HG02571 (cell line): ENCODE data around the gene GAK.

ENCODE experiments used
- ATAC-seq: cut with Tn5 transposase; IDR thresholded peaks from one replicate; pipeline ENCODE4 v1.9.1; 2021; ENCODE audit warnings: mild to moderate bottlenecking, moderate library complexity; ENCODE audit not compliant: unreplicated experiment

GAK gene

DNA sequence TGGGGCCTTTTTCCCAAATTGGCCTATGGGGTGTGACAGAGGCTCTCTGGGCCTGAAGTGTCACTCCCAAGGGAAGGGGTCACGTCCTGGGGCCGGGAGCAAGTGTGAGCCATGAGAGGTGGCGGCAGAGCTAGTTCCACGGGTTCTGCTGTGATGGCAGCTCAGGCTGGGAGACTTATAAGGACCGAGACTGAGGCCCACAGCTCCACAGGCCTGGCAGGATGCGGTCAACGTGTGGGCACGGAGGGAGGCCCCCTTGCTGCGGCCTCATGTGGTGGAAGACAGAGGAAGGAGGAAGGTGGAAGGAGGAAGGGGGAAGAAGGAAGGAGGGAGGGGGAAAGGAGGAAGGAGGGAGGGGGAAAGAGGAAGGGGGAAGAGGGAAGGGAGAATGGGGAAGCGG is 99.0 kb downstream of the GAK start:
- no peak for ATAC-seq

DNA sequence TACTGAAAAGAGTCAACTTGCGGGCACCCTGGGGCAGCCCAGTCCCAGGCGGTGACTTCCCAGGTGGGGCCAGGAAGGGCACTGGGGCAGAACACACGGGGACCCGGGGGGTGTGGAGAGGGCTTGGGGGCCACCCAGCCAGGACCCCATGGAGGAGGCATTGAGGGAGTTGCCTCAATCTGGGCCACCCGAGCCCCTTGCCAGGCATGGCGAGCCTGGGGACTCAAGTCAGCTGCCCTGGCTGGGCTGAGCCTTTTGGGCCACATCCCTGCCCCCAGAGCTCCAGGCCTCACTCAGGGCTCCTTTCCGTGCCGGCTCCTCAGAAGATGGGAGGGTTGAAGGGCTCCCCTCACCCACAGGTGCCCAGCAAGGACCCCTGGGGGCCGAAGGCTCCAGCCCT is 99.6 kb downstream of the GAK start:
- no peak for ATAC-seq

DNA sequence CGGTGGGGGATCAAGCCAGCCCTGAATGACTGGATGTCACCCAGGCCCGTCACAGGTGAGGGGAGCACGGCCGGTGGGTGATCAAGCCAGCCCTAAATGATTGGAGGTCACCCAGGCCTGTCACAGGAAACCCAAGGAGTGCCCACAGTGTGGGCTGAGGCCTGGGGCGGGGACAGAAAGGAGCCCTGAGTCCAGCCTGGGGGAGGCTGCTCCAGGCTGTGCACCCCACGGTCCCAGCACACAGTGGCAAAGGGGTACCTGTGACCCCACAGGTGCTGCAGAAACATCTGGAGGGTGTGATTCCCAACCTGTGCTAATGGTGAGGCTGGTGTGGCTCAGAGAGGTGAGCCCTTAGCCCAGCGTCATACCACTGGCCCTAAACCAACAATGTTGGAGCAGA is 100.0 kb downstream of the GAK start:
- ATAC-seq = no peak

DNA sequence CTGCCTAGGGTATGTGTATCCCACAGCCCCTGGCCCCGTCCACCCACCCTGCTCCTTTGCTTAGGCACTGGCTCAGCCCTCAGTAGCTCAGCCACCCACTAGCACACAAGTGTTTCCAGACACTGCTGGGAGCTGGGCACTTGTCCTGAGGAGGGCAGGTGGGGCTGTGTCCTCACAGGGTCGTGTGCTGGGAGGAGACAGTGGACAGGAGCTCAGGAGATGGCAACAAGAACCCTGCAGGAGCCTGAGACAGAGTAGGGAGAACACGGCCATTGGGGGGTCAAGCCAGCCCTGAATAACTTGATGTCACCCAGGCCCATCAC is 100.7 kb downstream of the GAK start:
- no peak for ATAC-seq

DNA sequence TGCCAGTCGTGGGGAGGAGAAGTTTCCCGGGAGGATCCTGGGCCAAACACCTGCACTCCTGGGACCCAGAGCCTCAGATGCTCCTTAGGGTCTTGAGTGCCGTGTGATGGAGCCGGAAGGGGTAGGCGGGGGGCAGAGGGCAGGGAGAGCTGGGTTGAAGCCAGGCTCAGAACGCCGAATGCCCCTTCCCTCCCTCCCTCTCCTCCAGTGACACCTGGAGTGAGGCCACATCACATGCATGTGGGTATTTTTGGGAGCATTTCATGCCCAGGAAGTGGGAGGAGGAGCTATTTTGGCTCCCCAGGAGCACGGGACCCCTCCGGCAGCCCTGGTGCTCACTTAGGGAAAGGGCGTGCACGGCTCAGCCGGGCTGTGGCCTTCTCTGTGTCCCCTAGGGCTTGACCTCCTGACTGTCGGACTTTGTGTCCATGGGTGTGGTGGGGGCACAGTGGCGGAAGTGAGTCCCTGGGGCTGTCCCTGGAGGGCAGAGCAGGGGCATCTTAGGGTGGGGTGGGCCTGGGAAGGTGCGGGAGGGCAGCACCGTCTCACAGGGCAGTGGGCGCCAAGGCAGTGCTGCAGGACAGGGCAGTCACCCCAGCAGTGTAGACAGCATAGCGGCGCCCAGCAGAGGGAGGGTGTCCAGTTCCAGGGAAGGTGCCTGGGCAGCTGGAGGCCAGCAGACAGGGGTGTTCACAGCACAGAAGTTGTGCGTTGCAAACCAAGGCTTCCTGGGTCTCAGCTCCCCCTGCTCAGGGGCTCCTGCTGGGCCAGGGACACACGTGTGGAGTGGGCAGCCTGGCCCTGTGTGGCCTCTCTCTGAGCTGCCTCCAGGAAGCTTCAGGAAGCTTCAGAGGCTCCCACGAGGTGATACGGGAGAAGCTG is 101.3 kb downstream of the GAK start:
- ATAC-seq = no peak

DNA sequence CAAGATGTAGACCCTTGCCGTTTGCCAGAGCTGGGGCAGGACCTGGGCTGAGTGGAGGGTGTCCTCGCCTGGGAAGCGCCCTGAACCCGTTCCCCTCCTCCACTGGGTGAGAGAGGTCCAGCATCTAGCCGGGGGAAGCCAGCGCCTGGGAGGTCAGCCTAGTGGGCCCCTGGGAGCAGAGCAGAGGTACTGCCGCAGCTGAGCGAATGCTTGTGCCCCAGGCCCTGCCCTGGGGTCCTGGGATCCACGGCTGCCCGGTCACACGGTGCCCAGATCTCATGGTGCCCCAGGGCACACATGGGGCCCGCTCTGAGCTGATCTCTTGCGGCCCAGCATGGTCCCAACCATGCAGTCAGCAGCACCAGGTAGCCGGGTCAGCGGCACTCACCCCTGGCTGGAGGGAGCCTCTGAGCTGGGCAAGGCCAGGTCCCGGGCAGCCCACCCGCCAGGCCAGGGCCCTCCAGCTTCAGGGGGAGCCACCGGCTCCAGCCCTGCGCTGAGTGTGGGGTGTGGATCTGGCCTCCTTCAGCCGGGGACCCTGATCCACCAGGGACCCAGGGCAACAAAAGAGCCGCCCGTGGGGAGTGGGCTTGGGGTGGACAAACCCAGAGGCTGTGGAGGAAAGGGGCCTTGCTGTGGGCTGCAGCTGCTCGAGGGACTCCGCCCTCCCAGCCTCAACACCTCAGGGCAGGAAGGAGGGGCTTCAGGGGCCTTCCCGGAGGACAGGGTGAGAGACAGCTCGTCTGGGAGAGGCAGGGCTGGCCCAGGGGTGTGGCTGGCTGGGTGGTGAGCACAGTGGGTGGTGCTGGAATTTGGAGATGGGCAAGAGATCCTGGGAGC is 102.1 kb downstream of the GAK start:
- ATAC-seq = no peak

DNA sequence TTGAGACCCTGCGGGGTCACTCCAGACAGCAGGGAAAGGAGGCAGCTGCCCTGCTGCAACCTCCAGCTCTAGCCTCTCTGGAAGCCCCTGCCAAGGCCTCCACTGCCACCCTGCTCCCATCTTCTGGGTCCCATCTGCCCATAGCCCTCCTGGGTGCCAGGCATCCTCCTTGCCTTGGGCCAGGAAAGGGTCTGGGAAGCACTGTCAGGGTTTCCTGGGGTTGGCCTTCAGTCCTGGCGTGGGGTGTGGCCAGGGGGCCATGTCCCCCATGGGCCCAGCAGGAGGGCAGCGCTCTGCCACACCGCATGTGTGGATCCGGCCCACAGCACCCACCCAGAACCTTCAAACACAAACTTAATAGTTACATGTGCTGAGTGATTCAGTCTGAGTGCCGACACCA is 102.8 kb downstream of the GAK start:
- ATAC-seq = no peak

DNA sequence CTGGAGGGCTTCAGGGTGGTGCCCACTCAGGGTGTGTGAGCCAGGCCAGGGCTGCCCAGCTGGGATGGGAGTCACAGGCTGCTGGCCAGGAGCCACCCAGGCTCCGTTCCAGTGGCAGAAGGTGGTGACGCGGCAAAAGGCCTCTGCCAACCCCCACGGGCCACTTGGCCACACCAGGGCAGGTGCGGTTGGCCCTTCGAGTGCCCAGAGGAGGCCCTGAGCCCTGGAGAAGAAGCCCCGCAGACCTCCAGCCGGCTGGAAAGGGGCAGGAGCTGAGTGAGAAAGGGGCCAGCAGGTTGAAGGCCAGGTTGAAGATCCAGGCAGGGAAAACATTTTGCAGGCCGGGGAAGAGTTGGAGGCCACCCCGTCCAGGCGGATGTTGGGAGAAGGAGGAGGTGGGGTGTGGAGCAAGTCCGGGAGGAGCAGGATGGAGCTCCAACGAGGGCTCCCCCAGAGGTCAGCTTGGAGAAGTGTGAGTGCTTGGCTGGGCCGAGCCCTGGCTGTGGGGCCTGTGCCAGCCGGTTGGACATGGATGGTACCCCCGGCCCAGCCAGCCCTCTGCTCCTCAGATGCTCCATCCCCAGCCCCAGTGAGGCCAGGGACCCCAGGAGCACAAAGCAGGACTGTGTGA is 103.4 kb downstream of the GAK start:
- no peak for ATAC-seq

DNA sequence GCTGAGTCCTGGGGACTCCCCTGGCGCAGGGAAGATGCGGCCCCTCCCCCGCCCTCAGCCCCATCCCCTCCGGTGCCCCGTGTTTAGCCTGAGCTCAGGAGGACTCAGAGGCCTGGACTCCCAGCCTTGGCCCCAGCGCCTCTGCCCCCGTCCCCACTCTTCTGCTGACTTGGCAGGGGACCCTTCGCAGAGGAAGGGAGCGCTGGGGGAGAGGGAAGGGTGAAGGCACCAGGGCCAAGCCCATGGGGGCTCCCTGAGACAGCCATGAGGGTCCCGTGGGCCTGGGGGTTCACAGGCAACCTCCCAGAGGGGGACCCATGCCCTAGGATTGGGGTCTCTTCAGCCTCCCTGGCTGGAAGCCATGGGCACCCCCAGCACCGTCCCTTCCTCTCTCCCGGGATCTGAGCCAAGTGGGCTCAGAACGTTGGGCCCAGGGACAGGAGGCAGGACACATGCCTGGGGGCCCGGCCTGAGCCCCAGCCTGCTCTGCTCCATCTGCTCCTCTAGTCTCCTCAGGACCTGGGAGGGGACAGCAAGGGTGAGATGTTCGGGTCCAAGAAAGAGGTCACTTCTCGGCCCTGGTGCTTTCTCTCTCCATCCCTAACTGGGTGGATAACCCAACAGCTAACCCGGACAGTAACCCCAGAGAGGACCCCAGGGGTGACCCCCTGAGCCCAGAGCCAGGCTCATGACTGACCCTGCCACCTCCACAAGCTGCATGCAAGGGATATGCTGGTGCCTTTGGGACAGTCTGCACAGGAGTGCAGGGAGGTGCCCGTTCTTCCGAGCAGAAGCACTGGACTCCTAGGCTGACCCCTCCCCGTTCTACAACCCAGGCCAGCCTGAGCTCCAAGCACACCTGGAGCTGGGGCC is 104.7 kb downstream of the GAK start:
- no peak for ATAC-seq

DNA sequence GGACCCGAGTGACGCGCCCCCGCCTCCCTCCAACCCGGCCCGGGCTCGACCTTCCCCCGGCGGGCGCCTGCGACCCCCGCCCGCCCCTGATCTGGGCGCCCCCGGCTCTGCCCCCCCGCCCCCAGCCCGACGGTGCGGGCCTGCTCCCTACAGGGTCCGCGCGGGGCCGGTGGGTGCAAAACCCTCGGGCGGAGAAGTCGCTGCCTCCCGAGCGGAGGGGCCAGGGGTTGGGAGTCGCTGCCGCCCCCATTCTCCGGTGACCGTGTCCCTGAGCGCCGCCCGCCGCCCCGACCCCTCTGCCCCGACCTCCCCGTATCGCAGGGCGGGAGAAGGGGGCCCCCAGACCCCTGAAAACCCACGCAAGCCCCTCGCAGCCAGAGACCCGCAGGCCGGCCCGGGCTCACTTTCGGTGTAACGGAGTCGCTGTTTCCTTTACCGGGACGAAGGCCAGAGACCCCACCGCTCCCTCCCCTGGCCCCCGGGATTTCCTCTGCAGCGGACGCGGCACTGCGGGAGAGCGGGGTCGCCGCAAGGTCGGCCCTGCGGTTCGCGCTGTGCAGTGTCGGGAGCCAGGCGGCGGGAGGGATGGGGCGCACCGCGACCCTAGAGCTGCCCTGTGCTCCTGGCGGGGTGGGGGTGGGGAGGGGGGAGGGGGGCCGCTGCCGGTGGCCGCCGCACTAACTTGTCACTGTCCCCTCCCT is 105.5 kb downstream of the GAK start:
- no peak for ATAC-seq

DNA sequence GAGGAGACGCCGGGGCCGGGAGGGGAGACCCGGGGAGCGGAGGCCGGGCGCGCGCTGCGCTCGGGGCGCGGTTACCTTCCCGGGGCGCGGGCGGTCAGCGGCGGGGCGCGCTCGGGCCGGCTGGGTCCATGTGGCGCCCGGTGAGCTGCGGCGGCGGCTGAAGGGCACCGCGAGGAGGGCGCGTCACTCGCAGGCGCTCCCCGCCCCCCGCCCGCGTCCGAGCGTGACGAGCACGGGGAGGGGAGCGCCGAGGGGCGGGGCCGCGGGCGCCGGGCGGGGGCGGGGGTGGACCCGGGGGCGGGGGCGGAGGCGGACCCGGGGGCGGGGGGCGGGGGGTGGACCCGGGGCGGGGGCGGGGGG is 106.2 kb downstream of the GAK start, which contains the start of gene CPLX1:
Gene CPLX1 (minus strand): TSS at position 159 of the 360 bp plus-strand sequence. CDS start 1,607 bp downstream, outside the sequence.
- no peak for ATAC-seq

DNA sequence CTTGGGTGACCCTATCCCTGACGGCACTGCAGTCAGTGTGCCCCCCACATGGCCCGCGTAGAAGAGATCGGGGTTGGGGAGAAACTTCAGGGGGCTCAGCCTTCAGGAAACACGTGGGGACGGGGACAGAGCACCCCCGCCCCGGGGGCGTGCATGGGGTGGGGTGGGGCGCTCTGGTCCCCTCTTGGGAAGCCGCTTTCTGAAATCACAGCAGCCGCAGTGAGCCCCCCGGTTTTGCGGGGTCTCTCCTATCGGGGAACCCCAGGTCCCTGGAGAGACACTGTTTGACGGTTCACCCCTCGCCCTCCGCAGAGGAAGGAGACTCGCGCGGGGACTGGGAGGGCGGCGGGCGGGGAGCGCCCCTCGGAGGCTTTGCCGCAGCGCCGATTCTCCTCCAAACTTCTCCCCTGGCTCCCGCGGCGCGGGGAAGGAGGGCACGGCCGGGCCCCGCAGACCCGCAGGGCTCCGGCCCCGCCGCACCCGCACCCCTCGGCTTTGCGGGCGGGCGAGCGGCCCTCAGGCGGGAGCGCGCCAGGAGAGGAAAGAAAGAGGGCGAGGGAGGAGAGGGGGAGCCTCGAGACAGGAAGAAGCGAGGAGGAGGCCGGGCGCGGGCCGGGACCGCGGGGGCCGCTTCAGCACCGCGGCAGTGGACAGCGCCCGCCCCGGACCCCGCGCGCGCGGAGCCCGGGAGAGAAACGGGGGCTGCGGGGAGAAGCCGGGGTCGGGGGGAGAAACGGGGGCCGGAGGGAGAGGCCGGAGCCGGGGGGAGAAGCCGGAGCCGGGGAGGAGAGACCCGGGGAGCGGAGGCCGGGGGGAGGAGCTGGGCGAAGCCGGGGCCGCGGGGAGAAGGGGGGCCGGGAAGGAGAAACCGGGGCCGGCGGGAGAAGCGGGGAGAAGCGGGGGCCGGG is 106.8 kb downstream of the GAK start:
- ATAC-seq = no peak

DNA sequence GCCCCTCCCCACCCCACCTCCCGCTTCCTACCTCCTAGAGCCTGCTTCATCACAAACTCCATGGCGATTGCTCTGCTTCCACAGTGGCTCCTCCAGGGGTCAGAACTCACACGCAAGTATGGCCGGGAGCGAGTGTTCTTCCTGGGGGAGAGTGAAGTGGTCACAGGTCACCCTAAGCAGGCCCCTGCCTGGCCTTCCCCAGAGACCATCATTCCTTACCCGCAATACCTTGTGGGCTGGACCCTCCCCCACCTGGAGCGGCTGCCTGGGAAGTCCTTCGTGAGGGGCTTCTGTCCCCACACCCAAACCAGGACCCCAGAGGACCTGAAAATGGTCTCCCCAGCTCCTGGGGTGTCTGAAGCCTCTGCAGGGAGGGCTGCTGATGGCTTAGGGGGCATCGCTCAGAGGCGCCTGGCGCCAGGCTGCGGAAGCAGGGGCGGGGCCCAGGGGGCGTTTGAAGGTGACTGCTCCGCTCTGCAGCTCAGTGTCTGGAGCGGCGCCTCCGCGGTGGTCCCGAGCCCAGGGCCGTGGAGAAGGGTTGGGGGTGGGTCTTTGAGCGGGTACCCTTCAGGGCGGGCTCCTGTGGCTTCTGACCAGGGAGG is 107.6 kb downstream of the GAK start:
- no peak for ATAC-seq

DNA sequence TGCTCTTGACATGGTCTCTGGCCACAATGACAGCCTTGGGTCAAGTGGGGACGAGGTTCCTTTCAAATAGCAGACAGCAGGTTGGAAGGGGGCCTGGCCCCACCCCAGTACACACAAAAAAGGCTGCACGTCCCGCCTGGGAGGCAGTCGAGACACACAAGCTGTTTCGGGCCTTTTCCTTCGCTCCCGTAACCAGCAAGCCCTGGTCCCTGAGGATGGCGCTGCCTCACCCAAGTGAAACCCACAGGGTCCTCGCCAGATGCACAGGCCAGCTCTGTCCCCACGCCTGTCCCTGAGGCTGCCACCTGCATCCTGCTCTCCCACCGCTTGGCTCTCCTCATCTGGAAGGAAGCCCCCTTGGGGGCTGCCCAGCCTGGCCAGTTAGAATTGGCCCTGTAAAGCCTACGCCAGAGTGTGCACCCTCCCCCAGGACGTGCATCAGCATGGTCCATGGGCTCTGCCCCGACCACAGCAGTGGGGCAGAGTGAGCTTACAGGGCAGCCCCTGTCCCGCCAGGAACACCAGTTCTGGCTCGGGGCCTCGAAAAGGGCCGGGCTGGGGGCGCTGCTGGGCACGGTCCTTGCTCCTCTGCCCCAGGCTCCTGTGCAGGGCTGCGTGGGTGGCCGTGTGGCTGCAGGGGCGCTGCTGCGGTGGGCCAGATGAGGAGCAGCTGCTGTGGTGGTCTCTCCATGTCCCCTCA is 108.2 kb downstream of the GAK start:
- no peak for ATAC-seq

DNA sequence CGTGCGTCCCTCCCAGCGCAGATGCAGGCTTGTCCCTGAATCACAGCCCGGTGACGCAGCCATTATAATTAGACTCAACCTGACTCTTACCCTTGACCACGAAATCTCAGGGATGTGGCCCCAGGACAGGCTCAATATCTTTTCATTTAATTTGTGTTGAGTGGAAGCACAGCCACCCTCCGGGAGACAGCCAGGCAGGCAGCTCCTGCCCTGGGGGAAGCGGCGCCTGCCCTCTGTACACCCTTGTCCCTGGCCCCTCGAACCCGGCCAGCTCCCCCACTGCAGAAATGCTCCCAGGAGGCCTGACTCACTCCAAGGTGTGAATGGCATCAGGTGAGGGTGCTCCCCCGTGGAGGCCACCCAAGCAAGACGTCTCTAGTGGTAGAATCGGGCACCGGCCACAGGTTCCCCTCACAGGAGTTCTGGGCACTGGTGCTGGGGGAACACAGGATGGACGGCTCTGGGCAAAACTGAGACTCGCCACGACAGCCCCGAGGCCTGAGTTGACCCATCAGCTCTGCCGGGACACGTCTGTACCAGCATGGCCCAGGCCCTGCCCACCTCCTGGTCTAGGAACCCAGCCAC is 108.8 kb downstream of the GAK start:
- ATAC-seq = no peak

DNA sequence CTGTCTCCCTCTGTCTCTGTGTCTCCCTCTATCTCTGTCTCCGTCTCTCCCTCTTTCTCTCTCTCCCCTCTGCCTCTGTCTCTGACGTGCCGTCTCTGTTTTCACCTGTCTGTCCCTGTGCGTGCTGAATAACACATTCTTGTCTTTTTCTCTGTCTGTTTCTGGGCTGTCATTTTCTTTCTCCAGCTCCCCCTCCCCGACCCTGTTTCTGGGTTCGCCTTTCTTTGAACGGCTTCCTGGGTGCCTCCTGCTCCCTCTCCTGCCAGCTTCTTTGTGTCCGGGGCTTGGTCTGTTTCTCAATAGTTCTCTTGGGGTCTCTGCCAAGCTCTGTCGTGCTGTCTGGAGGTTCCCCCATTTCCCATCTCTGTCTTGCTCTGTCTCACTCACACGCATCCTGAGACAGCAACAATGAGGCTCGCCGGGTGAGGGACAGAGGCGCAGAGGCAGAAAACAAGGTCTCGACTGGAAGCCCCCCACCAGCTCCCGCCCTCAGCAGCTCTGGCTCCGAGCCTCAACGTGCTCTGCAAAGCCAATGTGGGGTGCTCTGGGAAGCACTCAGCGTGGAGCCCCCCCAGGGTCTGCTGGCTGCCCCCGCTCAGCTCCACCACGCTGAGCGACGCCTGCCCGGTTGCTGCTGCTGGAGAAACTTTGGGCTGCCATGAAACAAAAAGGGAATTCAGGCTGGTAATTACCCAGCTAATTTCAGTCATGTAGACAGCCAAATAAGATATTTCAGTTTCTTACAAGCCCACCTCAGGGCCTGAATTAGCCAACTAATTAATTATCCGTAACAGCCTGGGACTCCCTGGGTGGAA is 109.5 kb downstream of the GAK start:
- ATAC-seq = no peak

DNA sequence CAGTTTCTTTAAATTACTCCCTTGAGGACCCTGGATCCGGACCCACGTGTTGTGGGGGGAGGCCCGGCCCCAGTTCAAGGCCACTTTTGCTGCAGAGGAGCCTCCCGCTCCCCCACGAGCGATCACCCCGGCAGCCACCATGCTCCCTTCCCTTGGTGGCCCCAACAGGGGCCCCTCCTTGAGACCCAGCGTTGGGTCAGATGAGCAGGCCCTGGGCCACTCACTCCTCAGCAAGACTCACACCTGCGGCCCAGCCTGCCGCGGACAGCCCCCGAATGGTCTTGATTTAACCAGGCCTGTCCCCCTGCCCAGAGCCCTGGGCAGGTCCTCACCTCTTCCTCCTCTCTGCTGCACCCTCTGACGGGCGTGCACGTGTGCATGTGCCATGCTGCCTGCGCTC is 110.5 kb downstream of the GAK start:
- ATAC-seq = no peak
